Kidney (tissue), 14 donors: ENCODE results near the gene IDI1. TPM values are rescaled to one million over a fixed set of nuclear protein-coding genes. Genes with fewer than 3 reads are reported as not detected.

Experiments used
- DNase-seq, 5 donors: peaks; one replicate each; pipeline ENCODE4 v3.0.0-alpha.2; 2013 to 2020
- FAIRE-seq: peaks from 2 replicates; lab custom pipeline; 2012; peaks lifted over from hg19 to GRCh38; lab: Jason Lieb, UNC
- H3K27ac ChIP-seq, 2 donors: one replicate each; pipeline ENCODE4 v1.7.0; 2013; ENCODE audit warnings: low read depth in 2 of 2, low read length in 2 of 2, inconsistent platforms in 1 of 2
- H3K27me3 ChIP-seq: one replicate; pipeline ENCODE4 v1.7.1; 2013; ENCODE audit warnings: low read length, inconsistent platforms; ENCODE audit not compliant: control insufficient read depth, insufficient read depth
- H3K36me3 ChIP-seq, 3 donors: one replicate each; pipeline versions ENCODE4 v1.7.0 to v1.7.1; 2013; ENCODE audit warnings: low read length in 3 of 3, control low read depth in 1 of 3, inconsistent platforms in 1 of 3; ENCODE audit not compliant: insufficient read depth in 3 of 3, control insufficient read depth in 2 of 3
- H3K4me1 ChIP-seq, 3 donors: one replicate each; pipeline versions ENCODE4 v1.7.0 to v1.7.1; 2013; ENCODE audit warnings: low read length in 3 of 3, inconsistent platforms in 1 of 3, low read depth in 1 of 3; ENCODE audit not compliant: control insufficient read depth in 2 of 3, insufficient read depth in 2 of 3
- H3K4me3 ChIP-seq, 3 donors: one replicate each; pipeline versions ENCODE4 v1.7.0 to v1.8.1; 2013; ENCODE audit warnings: low read length in 3 of 3, control low read depth in 1 of 3, inconsistent platforms in 1 of 3
- H3K9ac ChIP-seq, 3 donors: one replicate each; pipeline versions ENCODE4 v1.7.0 to v1.7.1; 2013; ENCODE audit warnings: low read length in 3 of 3, control low read depth in 1 of 3, inconsistent platforms in 1 of 3
- H3K9me3 ChIP-seq, 3 donors: one replicate each; pipeline versions ENCODE4 v1.7.0 to v1.7.1; 2013; ENCODE audit warnings: low read length in 3 of 3, control low read depth in 1 of 3, inconsistent platforms in 1 of 3; ENCODE audit not compliant: control insufficient read depth in 2 of 3, insufficient read depth in 1 of 3
- CTCF ChIP-seq: IDR thresholded peaks from 3 replicates; pipeline ENCODE4 v1.5.1; 2012; ENCODE audit warnings: mild to moderate bottlenecking, moderate library complexity, borderline replicate concordance; ENCODE audit not compliant: insufficient read depth; ENCODE audit errors: extremely low read depth
- intact Hi-C: fragments of 100-400 bp; cut with DNase I; formaldehyde crosslinking; loops from one replicate; pipeline ENCODE4 v1.11.1; 2022
- polyA plus RNA-seq: library from polyadenylated mRNA; stranded (reverse); fragments of 350-450 nt; fragmentation: Illumina TruSeq; extraction: RNeasy Lipid Tissue Mini Kit (QIAGEN cat#74804); gene quantifications from one replicate; pipeline ENCODE4 v1.2.3, GENCODE V29; 2014; ENCODE audit warnings: low read depth, low replicate concordance; ENCODE audit not compliant: insufficient read depth
- total RNA-seq: library from RNA; stranded (reverse); fragmentation: NEBNext Ultra II Directional; extraction: Animal tissue kit (Norgen Biotek cat#: 25700); gene quantifications from one replicate; pipeline ENCODE4 v1.2.1, GENCODE V29; 2021
- donor health status: control.
- donor health status: control.
- donor health status: control.
- donor health status: control.
- donor health status: control.
- donor health status: DM: yes; HTN: yes; CAD: no.
- donor health status: Normal renal cell carcinoma (clear cell type).

Gene IDI1
- total and polyA plus RNA-seq, 2 donors from 2014 or later, result 27.5 to 59.7 TPM

GRCh38 chr10:1037098-1037497, 11.8 kb downstream of the IDI1 start:
- H3K4me1 ChIP-seq, result no peaks in the 10 kb centered on the region
- no peak overlapping the region for H3K27ac ChIP-seq
- H3K36me3 ChIP-seq, result peaks cover 0 to 5% (median 4%) of the 10 kb centered on the region in 3 donors
- TF ChIP-seq CTCF, result no peak
- H3K27me3 ChIP-seq, result no peaks in the 10 kb centered on the region
- H3K9me3 ChIP-seq, result no peaks in the 10 kb centered on the region
- no peak overlapping the region for H3K9ac ChIP-seq
- FAIRE-seq, result no peak
- intact Hi-C loops, result no loop called here
- no peak overlapping the region for H3K4me3 ChIP-seq
- DNase-seq, result no peak

- Histone ChIP-seq H3K27ac (no peak overlapping the region), H3K4me1 (no peaks in the 10 kb centered on the region), H3K27me3 (no peaks in the 10 kb centered on the region), H3K4me3 (no peak overlapping the region), H3K9ac (no peak overlapping the region), H3K36me3 (peaks cover 0 to 4% (median 3%) of the 10 kb centered on the region in 3 donors), H3K9me3 (no peaks in the 10 kb centered on the region)
- DNase-seq (no peak), FAIRE-seq (no peak)
- intact Hi-C loops, result no loop called here
- TF ChIP-seq CTCF, result no peak
These were observed 12.6 kb downstream of the IDI1 start for GRCh38 chr10:1036341-1036791.

GRCh38 chr10:1035201-1035600, 13.7 kb downstream of the IDI1 start:
- FAIRE-seq (no peak), DNase-seq (no peak)
- Histone ChIP-seq H3K9me3 (no peaks in the 10 kb centered on the region), H3K27me3 (no peaks in the 10 kb centered on the region), H3K9ac (no peak overlapping the region), H3K4me3 (no peak overlapping the region), H3K27ac (no peak overlapping the region), H3K36me3 (peaks cover 0 to 4% (median 3%) of the 10 kb centered on the region in 3 donors), H3K4me1 (no peaks in the 10 kb centered on the region)
- intact Hi-C loops, result no loop called here
- no peak for TF ChIP-seq CTCF

GRCh38 chr10:1034758-1035157, 14.2 kb downstream of the IDI1 start:
- Histone ChIP-seq H3K9ac (no peak overlapping the region), H3K4me3 (no peak overlapping the region), H3K27ac (no peak overlapping the region)

More at GRCh38 chr10:1034758-1035157, 14.2 kb downstream of the IDI1 start:
- Histone ChIP-seq H3K9me3 (no peaks in the 10 kb centered on the region), H3K36me3 (peaks cover 0 to 4% (median 3%) of the 10 kb centered on the region in 3 donors), H3K27me3 (no peaks in the 10 kb centered on the region), H3K4me1 (no peaks in the 10 kb centered on the region)
- DNase-seq (no peak), FAIRE-seq (no peak)
- TF ChIP-seq CTCF, result no peak
- intact Hi-C loops, result no loop called here
